Measurements from ENCODE around the gene SCLY.

DNA sequence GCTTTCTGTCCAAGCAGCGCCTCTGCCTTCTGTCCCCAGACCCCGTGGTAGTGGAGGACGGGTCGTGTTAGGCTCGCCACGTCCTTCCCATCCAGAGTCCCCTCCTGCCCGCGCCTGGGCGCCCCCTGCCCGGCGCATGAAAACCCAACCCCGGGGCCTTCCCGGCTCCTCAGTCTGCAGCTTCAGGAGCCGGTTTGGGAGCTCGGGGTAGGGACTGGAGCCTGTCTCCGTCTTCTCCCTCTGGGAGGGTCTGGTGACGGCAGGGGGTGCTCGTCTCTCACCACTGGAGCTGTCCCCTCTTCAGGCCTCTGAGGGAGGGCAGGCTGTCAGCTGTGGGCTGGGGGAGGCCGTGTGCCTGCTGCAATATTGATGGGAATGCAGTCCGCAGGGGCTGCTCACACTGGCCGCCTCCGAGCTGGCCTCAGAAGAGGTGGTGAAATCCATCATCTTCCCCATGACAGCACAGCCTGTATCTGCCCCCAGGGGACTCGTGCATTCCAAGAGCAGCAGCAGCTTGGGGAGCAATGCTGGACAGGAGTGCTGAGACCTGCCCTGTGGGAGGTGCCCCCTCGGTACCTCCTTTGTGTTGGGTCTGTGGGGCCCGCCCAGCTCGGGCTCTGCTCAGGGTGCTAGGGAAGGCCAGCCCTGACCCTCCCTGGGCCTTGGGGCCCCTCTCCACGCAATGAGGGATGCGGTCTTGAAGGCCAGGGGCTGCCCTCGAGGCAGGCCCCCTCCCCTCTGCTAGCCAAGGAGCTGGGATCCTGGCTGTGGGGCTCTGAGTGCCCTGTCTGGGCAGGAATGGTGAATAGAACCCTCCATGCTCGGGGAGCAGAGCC lies 59.9 kb downstream of the SCLY start:
- TF ChIP-seq, protein P1, sequence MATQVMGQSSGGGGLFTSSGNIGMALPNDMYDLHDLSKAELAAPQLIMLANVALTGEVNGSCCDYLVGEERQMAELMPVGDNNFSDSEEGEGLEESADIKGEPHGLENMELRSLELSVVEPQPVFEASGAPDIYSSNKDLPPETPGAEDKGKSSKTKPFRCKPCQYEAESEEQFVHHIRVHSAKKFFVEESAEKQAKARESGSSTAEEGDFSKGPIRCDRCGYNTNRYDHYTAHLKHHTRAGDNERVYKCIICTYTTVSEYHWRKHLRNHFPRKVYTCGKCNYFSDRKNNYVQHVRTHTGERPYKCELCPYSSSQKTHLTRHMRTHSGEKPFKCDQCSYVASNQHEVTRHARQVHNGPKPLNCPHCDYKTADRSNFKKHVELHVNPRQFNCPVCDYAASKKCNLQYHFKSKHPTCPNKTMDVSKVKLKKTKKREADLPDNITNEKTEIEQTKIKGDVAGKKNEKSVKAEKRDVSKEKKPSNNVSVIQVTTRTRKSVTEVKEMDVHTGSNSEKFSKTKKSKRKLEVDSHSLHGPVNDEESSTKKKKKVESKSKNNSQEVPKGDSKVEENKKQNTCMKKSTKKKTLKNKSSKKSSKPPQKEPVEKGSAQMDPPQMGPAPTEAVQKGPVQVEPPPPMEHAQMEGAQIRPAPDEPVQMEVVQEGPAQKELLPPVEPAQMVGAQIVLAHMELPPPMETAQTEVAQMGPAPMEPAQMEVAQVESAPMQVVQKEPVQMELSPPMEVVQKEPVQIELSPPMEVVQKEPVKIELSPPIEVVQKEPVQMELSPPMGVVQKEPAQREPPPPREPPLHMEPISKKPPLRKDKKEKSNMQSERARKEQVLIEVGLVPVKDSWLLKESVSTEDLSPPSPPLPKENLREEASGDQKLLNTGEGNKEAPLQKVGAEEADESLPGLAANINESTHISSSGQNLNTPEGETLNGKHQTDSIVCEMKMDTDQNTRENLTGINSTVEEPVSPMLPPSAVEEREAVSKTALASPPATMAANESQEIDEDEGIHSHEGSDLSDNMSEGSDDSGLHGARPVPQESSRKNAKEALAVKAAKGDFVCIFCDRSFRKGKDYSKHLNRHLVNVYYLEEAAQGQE (IDR thresholded peaks at IDR 0.05): no peak
- TF ChIP-seq CTCF (IDR thresholded peaks at IDR 0.05) (no peak), CEBPB (IDR thresholded peaks at IDR 0.05) (no peak), NR3C1 (IDR thresholded peaks at IDR 0.05) (no peak), POLR2AphosphoS2 (conservative IDR thresholded peaks at IDR 0.05; ENCODE audit: low read length) (no peak), EHMT2 (IDR thresholded peaks at IDR 0.05; ENCODE audit: low read depth) (no peak), CHD4 (IDR thresholded peaks at IDR 0.05; ENCODE audit: borderline replicate concordance) (no peak), CHD2 (IDR thresholded peaks at IDR 0.05; ENCODE audit: low read length, partially characterized antibody) (no peak), RFX5 (IDR thresholded peaks at IDR 0.05) (no peak), HOXB13 (CRISPR knock-in tag; IDR thresholded peaks at IDR 0.05; ENCODE audit: low read depth) (no peak), POLR2A (IDR thresholded peaks at IDR 0.05; ENCODE audit: low read length) (no peak)
- TF ChIP-seq, protein P2, sequence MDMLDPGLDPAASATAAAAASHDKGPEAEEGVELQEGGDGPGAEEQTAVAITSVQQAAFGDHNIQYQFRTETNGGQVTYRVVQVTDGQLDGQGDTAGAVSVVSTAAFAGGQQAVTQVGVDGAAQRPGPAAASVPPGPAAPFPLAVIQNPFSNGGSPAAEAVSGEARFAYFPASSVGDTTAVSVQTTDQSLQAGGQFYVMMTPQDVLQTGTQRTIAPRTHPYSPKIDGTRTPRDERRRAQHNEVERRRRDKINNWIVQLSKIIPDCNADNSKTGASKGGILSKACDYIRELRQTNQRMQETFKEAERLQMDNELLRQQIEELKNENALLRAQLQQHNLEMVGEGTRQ (IDR thresholded peaks at IDR 0.05): no peak
